Measurements from ENCODE around the gene ARSB. TPM values are rescaled to one million over a fixed set of nuclear protein-coding genes. Genes with fewer than 3 reads are reported as not detected.

The ARSB gene
- 3.2 and 3.3 TPM in 2 replicates for total RNA-seq (2011; cell fraction: chromatin; rRNA removed; ENCODE audit: low replicate concordance)
- total RNA-seq (2011; cell fraction: nucleolus; rRNA removed): 3.7 TPM in 2 replicates
- total RNA-seq (2011; cell fraction: nucleoplasm; rRNA removed): 4.0 and 6.5 TPM in 2 replicates
- total RNA-seq (2014; rRNA removed) (1.7 and 2.9 TPM in 2 replicates), total RNA-seq (2014; rRNA removed; fragmentation: Illumina TruSeq; extraction: Trizol) (3.2 TPM in 2 replicates), total RNA-seq (2015; rRNA removed; fragmentation: Illumina TruSeq; extraction: Trizol) (4.5 and 4.6 TPM in 2 replicates), total RNA-seq (2021) (3.2 and 3.3 TPM in 2 replicates), polyA plus RNA-seq (2011; rRNA removed) (1.7 and 3.1 TPM in 2 replicates), polyA plus RNA-seq (2014; fragmentation: Illumina TruSeq; extraction: Trizol) (1.7 and 2.4 TPM in 2 replicates), polyA plus RNA-seq (2014; fragmentation: Nextera tagmentation; extraction: Ambion mirVana) (under 1 TPM; 0.52 to 0.68 TPM), polyA plus RNA-seq (2014; rRNA removed) (1.4 and 2.8 TPM in 2 replicates), polyA minus RNA-seq (2011; rRNA and poly(A)+ RNA removed) (2.8 and 4.6 TPM in 2 replicates), Bru-seq, nascent RNA (percentile 37 among the genes with signal in this experiment), BruChase-seq, experiment 1, labeled RNA remaining after a 2-hour chase (percentile 37 among the genes with signal in this experiment), BruChase-seq, experiment 2, labeled RNA remaining after a 6-hour chase (percentile 35 among the genes with signal in this experiment)
- polyA plus RNA-seq (2011; cell fraction: cytosol; rRNA removed): 1.4 and 2.9 TPM in 2 replicates
- 0.58 and 0.88 TPM in 2 replicates for polyA plus RNA-seq (2011; cell fraction: nucleus; rRNA removed)
- polyA plus RNA-seq (2012): 2.0 and 2.4 TPM in 2 replicates
- polyA minus RNA-seq (2011; cell fraction: cytosol; rRNA and poly(A)+ RNA removed): 2.2 and 4.1 TPM in 2 replicates
- polyA minus RNA-seq (2011; cell fraction: nucleus; rRNA and poly(A)+ RNA removed): 1.2 and 1.3 TPM in 2 replicates
- long read RNA-seq, experiment 1, full-length matches to known transcripts: 1 of 12 reads
- long read RNA-seq, experiment 1, partial matches to known transcripts: 1 of 12 reads
- long read RNA-seq, experiment 1, other reads (novel, unspliced or antisense): 10 of 12 reads
- long read RNA-seq, experiment 2, partial matches to known transcripts: 0 of 4 reads
- long read RNA-seq, experiment 2, other reads (novel, unspliced or antisense): 4 of 4 reads
- long read RNA-seq, experiment 3, partial matches to known transcripts: 1 of 1 reads
- long read RNA-seq, experiment 3, other reads (novel, unspliced or antisense): 0 of 1 reads

- Histone ChIP-seq H3K27me3 (ENCODE audit: control insufficient read depth in 2 of 2, insufficient read depth in 2 of 2, low read length in 2 of 2) (0 out of 5 replicates have a peak, but pooled peaks cover 0 to 2% of the 10 kb centered on the region in 2 experiments), H2AFZ (ENCODE audit: low read depth, low read length) (peak within 1 kb of the TSS; percentile 91), H3K9me3 (replicated peaks; ENCODE audit: control insufficient read depth, insufficient read depth, low read depth, low read length) (no peaks in the 10 kb centered on the region), H3K9ac (ENCODE audit: insufficient read depth in 1 of 2, low read depth in 2 of 2, low read length in 2 of 2) (peak within 1 kb of the TSS; percentile 68 to 96), H3K9me1 (ENCODE audit: control insufficient read depth, insufficient read depth, low read length) (no peaks in the 10 kb centered on the region), H3K4me1 (replicated peaks in 1 of 2; ENCODE audit: control insufficient read depth in 2 of 2, insufficient read depth in 2 of 2, low read length in 2 of 2) (peaks cover 16% of the 10 kb centered on the region in 2 experiments), H3K27ac (ENCODE audit: extremely low read depth, low read depth, low read length) (peak within 1 kb of the TSS; percentile 80; the same call in 2 of the 3 replicates), H3K4me2 (ENCODE audit: insufficient read depth, low read length) (peak within 1 kb of the TSS; percentile 82), H3K4me3 (peak within 1 kb of the TSS; percentile 75), H3K79me2 (ENCODE audit: control insufficient read depth, insufficient read depth, low read length) (no peaks in the 10 kb centered on the region; the same call in 2 of the 3 replicates), H3K36me3 (ENCODE audit: control insufficient read depth, insufficient read depth, low read length) (no peaks in the 10 kb centered on the region), H4K20me1 (replicated peaks; ENCODE audit: control insufficient read depth, insufficient read depth, low read length) (no peaks in the 10 kb centered on the region)
- no TSS peak for BruUV-seq (replicated peaks)
- intact Hi-C loops (cut with micrococcal nuclease): no loop called here
- ChIA-PET CTCF (ENCODE audit: low intra/inter-chr PET ratio) (no interaction called here), POLR2A (interaction anchor here (0.7 to 2.1 kb wide), 6 partner anchors 11 to 356 kb away, joined by 3 to 12 read pairs (median 4); no protein-coding TSS in a partner anchor)
- peak; percentile 75 for ATAC-seq
- in situ Hi-C loops (cut with MboI): no loop called here
- 2% methylated on average over 27 of the region's 57 CpGs for WGBS (ENCODE audit: insufficient coverage, low coverage, missing lambda C conversion rate)
- FAIRE-seq: no peak
- DNase-seq (ENCODE audit: extremely low read depth in 1 of 4, low spot score in 3 of 4): peak in 2 of 4 experiments; percentile 46 to 60
- no peak for TF ChIP-seq ZNF3 (CRISPR knock-in tag; IDR thresholded peaks at IDR 0.05)
- TF ChIP-seq ZNF445 (CRISPR knock-in tag; IDR thresholded peaks at IDR 0.05; ENCODE audit: low read depth): no peak
- TF ChIP-seq BMI1 (IDR thresholded peaks at IDR 0.05; ENCODE audit: low read length): no peak
- TF ChIP-seq GTF2E2 (tag; IDR thresholded peaks at IDR 0.05): no peak; the same call in 1 of the 2 replicates
- TF ChIP-seq TEAD4 (IDR thresholded peaks at IDR 0.05; ENCODE audit: low read length): no peak
- no peak for TF ChIP-seq TEAD4 (CRISPR knock-in tag; IDR thresholded peaks at IDR 0.05; ENCODE audit: borderline replicate concordance)
- peak; percentile 38; the same call in 1 of the 2 replicates for TF ChIP-seq ZBTB7A (IDR thresholded peaks at IDR 0.05; ENCODE audit: borderline replicate concordance, control insufficient read depth, low read depth, low read length)
- no peak for TF ChIP-seq NFE2L1 (tag; IDR thresholded peaks at IDR 0.05; ENCODE audit: borderline replicate concordance, low read depth)
- no peak for TF ChIP-seq TCF15 (CRISPR knock-in tag; IDR thresholded peaks at IDR 0.05)
- TF ChIP-seq NKRF (IDR thresholded peaks at IDR 0.05; ENCODE audit: borderline replicate concordance): no peak
- no peak for TF ChIP-seq ZNF551 (CRISPR knock-in tag; IDR thresholded peaks at IDR 0.05)
- TF ChIP-seq ATF1 (CRISPR knock-in tag; IDR thresholded peaks at IDR 0.05): no peak
- TF ChIP-seq ATF1 (tag; IDR thresholded peaks at IDR 0.05): no peak
- TF ChIP-seq HMG20B (CRISPR knock-in tag; IDR thresholded peaks at IDR 0.05): no peak
Measured at GRCh38 chr5:78985116-78985724, at the start of gene ARSB. ARSB (minus strand) TSS chr5:78985310; CDS start chr5:78985248, 62 bp downstream.

Data from K562 (cell line).